Endothelial cell of umbilical vein (primary cell): ENCODE results near the gene TOE1.

Source experiments
- CTCF ChIP-seq, 2 donors: IDR thresholded peaks; 1 replicate in 1 of 2; 2 replicates in 1 of 2; pipeline ENCODE4 v1.5.1; 2011; ENCODE audit warnings: low read length in 2 of 2, mild to moderate bottlenecking in 2 of 2, moderate library complexity in 2 of 2, control low read depth in 1 of 2, inconsistent platforms in 1 of 2, low read depth in 1 of 2; ENCODE audit not compliant: insufficient read depth in 1 of 2; ENCODE audit errors: extremely low read depth in 1 of 2
- EZH2 ChIP-seq: IDR thresholded peaks from 2 replicates; pipeline ENCODE4 v1.6.1; 2012; ENCODE audit warnings: borderline replicate concordance, low read depth, mild to moderate bottlenecking, moderate library complexity, low read length, inconsistent platforms; ENCODE audit not compliant: severe bottlenecking
- FOS ChIP-seq: IDR thresholded peaks from 2 replicates; pipeline ENCODE4 v1.6.1; 2011; ENCODE audit warnings: mild to moderate bottlenecking, low read length, moderate library complexity, borderline replicate concordance; ENCODE audit not compliant: insufficient read depth
- POLR2A ChIP-seq: IDR thresholded peaks from 2 replicates; pipeline ENCODE4 v1.6.1; 2012; ENCODE audit warnings: low read depth, mild to moderate bottlenecking, control low read depth, low read length
- POLR2AphosphoS5 ChIP-seq: IDR thresholded peaks from 2 replicates; pipeline ENCODE4 v1.6.1; 2012; ENCODE audit warnings: low read depth, mild to moderate bottlenecking, control low read depth, low read length, moderate library complexity; ENCODE audit not compliant: insufficient read depth

- no peak for TF ChIP-seq POLR2A
- no peak for TF ChIP-seq EZH2
- TF ChIP-seq CTCF (IDR thresholded peaks at IDR 0.05; ENCODE audit: extremely low read depth in 1 of 2, insufficient read depth in 1 of 2, low read depth in 1 of 2, low read length in 2 of 2), result no peak
- no peak for TF ChIP-seq POLR2AphosphoS5
- TF ChIP-seq FOS, result no peak
Observed at GRCh38 chr1:45345014-45345413, 5.0 kb downstream of the TOE1 start.
